HepG2 (cell line): ENCODE measurements around the gene OIT3. TPM values are rescaled to one million over a fixed set of nuclear protein-coding genes. Genes with fewer than 3 reads are reported as not detected.

ENCODE experiments used
- ATAC-seq: fragments of 200-7000 bp; cut with Tn5 transposase; 3 replicates; pipeline ENCODE4 v1.9.1; 2020; ENCODE audit warnings: mild to moderate bottlenecking, moderate library complexity
- BruUV-seq: library from RNA; stranded (reverse); fragments of 400-500 nt; replicated peaks from 2 replicates; lab custom pipeline; 2021; lab: Mats Ljungman, UMichigan
- CTCF ChIA-PET: fragments of 300-600 bp; formaldehyde crosslinking; extraction: SDS; loops from one replicate; lab custom pipeline; 2021; ENCODE audit warnings: low total read pairs, inconsistent platforms, low intra/inter-chr PET ratio; lab: Yijun Ruan, JAX
- POLR2A ChIA-PET: fragments of 350-600 bp; sonication (Branson Sonifier 250); formaldehyde crosslinking; loops from one replicate; lab custom pipeline; 2020; ENCODE audit warnings: antibody characterized with exemption, inconsistent platforms; lab: Yijun Ruan, JAX
- DNase-seq: peaks from one replicate; pipeline ENCODE4 v3.0.0-alpha.2; 2015; ENCODE audit warnings: low spot score
- FAIRE-seq: peaks from 3 replicates; lab custom pipeline; 2011; peaks lifted over from hg19 to GRCh38; lab: Jason Lieb, UNC
- H2AFZ ChIP-seq: one replicate; pipeline ENCODE4 v1.6.1; 2011; ENCODE audit warnings: low read length, inconsistent platforms
- H3K27ac ChIP-seq: fragments of 300-600 bp; 3 replicates; pipeline ENCODE4 v1.8.0; 2011; ENCODE audit warnings: mixed run types, mild to moderate bottlenecking, mixed read lengths, low read length, inconsistent platforms; ENCODE audit not compliant: insufficient read depth; ENCODE audit errors: extremely low read length
- H3K27me3 ChIP-seq, 2 experiments: fragments of 200-600 bp in 1 of 2; 2 replicates in 1 of 2; 3 replicates in 1 of 2; pipeline versions ENCODE4 v1.6.0 to v1.8.0; 2011; ENCODE audit warnings: low read length in 2 of 2, mild to moderate bottlenecking in 2 of 2, moderate library complexity in 2 of 2, inconsistent platforms in 1 of 2; ENCODE audit not compliant: insufficient read depth in 2 of 2, control insufficient read depth in 1 of 2
- H3K36me3 ChIP-seq, 2 experiments: fragments of 200-600 bp in 1 of 2; replicated peaks in 1 of 2; 2 replicates in 1 of 2; 3 replicates in 1 of 2; pipeline versions ENCODE4 v1.5.1 to v1.8.0; 2011; ENCODE audit warnings: low read length in 2 of 2, inconsistent platforms in 1 of 2; ENCODE audit not compliant: insufficient read depth in 2 of 2, control insufficient read depth in 1 of 2
- H3K4me1 ChIP-seq: 2 replicates; pipeline ENCODE4 v1.5.1; 2012; ENCODE audit warnings: low read length, inconsistent platforms; ENCODE audit not compliant: insufficient read depth
- H3K4me2 ChIP-seq: 2 replicates; pipeline ENCODE4 v1.6.0; 2011; ENCODE audit warnings: low read depth, low read length, inconsistent platforms
- H3K4me3 ChIP-seq, 3 experiments: fragments of 200-600 bp in 1 of 3; sonication (generic), shearing (Covaris generic) in 1 of 3; replicated peaks in 1 of 3; 2 replicates each; pipeline ENCODE4 v1.5.1; 2011 to 2016; ENCODE audit warnings: low read length in 3 of 3, inconsistent platforms in 2 of 3, low read depth in 2 of 3, mild to moderate bottlenecking in 2 of 3, control low read depth in 1 of 3, mixed read lengths in 1 of 3; ENCODE audit not compliant: insufficient read depth in 1 of 3
- H3K79me2 ChIP-seq: one replicate; pipeline ENCODE4 v1.6.1; 2011; ENCODE audit warnings: low read length, inconsistent platforms; ENCODE audit not compliant: insufficient read depth
- H3K9ac ChIP-seq: 2 replicates; pipeline ENCODE4 v1.6.0; 2011; ENCODE audit warnings: mild to moderate bottlenecking, low read depth, low read length, inconsistent platforms; ENCODE audit not compliant: insufficient read depth
- H3K9me3 ChIP-seq: 2 replicates; pipeline ENCODE4 v1.5.1; 2012; ENCODE audit warnings: mild to moderate bottlenecking, low read length
- H4K20me1 ChIP-seq: 2 replicates; pipeline ENCODE4 v1.6.0; 2011; ENCODE audit warnings: inconsistent platforms, mild to moderate bottlenecking, low read length, moderate library complexity; ENCODE audit not compliant: insufficient read depth
- CBX2 ChIP-seq, 2 experiments: fragments of 200-600 bp in 1 of 2; sonication (generic); formaldehyde crosslinking in 1 of 2; IDR thresholded peaks; 2 replicates each; pipeline versions ENCODE4 v1.7.0 to v1.8.1; 2018 to 2022; ENCODE audit warnings: low read depth in 2 of 2, low read length in 1 of 2, mild to moderate bottlenecking in 1 of 2, missing genetic modification reagents in 1 of 2
- MYC ChIP-seq: sonication (generic); formaldehyde crosslinking; IDR thresholded peaks from 2 replicates; pipeline ENCODE4 v1.9.0; 2021; ENCODE audit warnings: missing genetic modification reagents, borderline replicate concordance
- POLR2AphosphoS2 ChIP-seq: IDR thresholded peaks from 2 replicates; pipeline ENCODE4 v1.6.1; 2011; ENCODE audit warnings: low read depth, low read length, improper control_type of control experiment
- THYN1 ChIP-seq: sonication (generic); formaldehyde crosslinking; IDR thresholded peaks from 2 replicates; pipeline ENCODE4 v1.8.1; 2023; ENCODE audit warnings: low read depth, mild to moderate bottlenecking, moderate library complexity, missing genetic modification reagents, borderline replicate concordance
- ZKSCAN1 ChIP-seq: fragments of 150-350 bp; IDR thresholded peaks from 2 replicates; pipeline ENCODE4 v1.6.1; 2014; ENCODE audit warnings: low read length
- ZNF337 ChIP-seq: sonication (generic); formaldehyde crosslinking; IDR thresholded peaks from 2 replicates; pipeline ENCODE4 v1.5.1; 2020; ENCODE audit warnings: missing genetic modification reagents, low read depth, mild to moderate bottlenecking, borderline replicate concordance
- ZNF670 ChIP-seq: sonication (generic); formaldehyde crosslinking; IDR thresholded peaks from 2 replicates; pipeline ENCODE4 v1.8.0; 2022; ENCODE audit warnings: mild to moderate bottlenecking, missing genetic modification reagents, borderline replicate concordance
- ZNF781 ChIP-seq: sonication (generic); formaldehyde crosslinking; IDR thresholded peaks from 2 replicates; pipeline ENCODE4 v1.5.1; 2020; ENCODE audit warnings: borderline replicate concordance, mild to moderate bottlenecking, missing genetic modification reagents; ENCODE audit errors: not compliant biosample characterization
- ZNF792 ChIP-seq: IDR thresholded peaks from 2 replicates; pipeline ENCODE4 v1.6.1; 2016
- ZNF883 ChIP-seq: sonication (generic); formaldehyde crosslinking; IDR thresholded peaks from 2 replicates; pipeline ENCODE4 v1.5.1; 2020; ENCODE audit warnings: mild to moderate bottlenecking, missing genetic modification reagents; ENCODE audit errors: not compliant biosample characterization
- WGBS: methylation state at CpG from one replicate; pipeline ENCODE4 v1.1.6; 2017; ENCODE audit warnings: low lambda C conversion rate; 5-methylcytosine and 5-hydroxymethylcytosine counted together
- in situ Hi-C: cut with HindIII; loops from 2 replicates; pipeline ENCODE4 v1.10.0; 2017; ENCODE audit warnings: low pct_unique_long_range_greater_than_20kb; ENCODE audit not compliant: extremely low pct_ligation_motif_present
- intact Hi-C: fragments of 100-400 bp; cut with micrococcal nuclease; formaldehyde crosslinking; loops from one replicate; pipeline ENCODE4 v1.10.0; 2022; ENCODE audit not compliant: unreplicated experiment
- polyA plus RNA-seq, 8 experiments: library from polyadenylated mRNA; depleted of rRNA in 3 of 8; stranded (reverse) in 7 of 8; unstranded in 1 of 8; fragments of >200 nt; fragmentation: Illumina TruSeq in 4 of 8; extraction: Trizol in 4 of 8; gene quantifications; 2 replicates each; pipeline versions ENCODE4 v1.2.1 to v1.2.3, GENCODE V29; 2011 to 2016; ENCODE audit warnings: low read depth in 4 of 8, missing spikeins in 1 of 8, mixed read lengths in 1 of 8; ENCODE audit not compliant: insufficient read depth in 1 of 8
- total RNA-seq, 5 experiments: library from RNA; depleted of rRNA; stranded (reverse); fragments of >200 nt; fragmentation: Illumina TruSeq; extraction: Trizol; gene quantifications; 2 replicates each; pipeline ENCODE4 v1.2.3, GENCODE V29; 2016; ENCODE audit warnings: low read depth in 1 of 5
- TF ChIP-seq, protein P1 (sequence below): sonication (generic); formaldehyde crosslinking; IDR thresholded peaks from 2 replicates; pipeline ENCODE4 v1.4.0; 2020; ENCODE audit warnings: low read depth, mild to moderate bottlenecking, missing genetic modification reagents
- TF ChIP-seq, protein P2 (sequence below): sonication (generic); formaldehyde crosslinking; IDR thresholded peaks from 2 replicates; pipeline ENCODE4 v1.5.0; 2020; ENCODE audit warnings: missing genetic modification reagents
- TF ChIP-seq, protein P3 (sequence below): sonication (generic); formaldehyde crosslinking; IDR thresholded peaks from 2 replicates; pipeline ENCODE4 v1.4.0; 2020; ENCODE audit warnings: mild to moderate bottlenecking, missing genetic modification reagents

Gene OIT3
- total and polyA plus RNA-seq, 2 of the 13 experiments (the other 11 are each of a cell fraction or from before 2014, with no cell fraction given): not detected

DNA sequence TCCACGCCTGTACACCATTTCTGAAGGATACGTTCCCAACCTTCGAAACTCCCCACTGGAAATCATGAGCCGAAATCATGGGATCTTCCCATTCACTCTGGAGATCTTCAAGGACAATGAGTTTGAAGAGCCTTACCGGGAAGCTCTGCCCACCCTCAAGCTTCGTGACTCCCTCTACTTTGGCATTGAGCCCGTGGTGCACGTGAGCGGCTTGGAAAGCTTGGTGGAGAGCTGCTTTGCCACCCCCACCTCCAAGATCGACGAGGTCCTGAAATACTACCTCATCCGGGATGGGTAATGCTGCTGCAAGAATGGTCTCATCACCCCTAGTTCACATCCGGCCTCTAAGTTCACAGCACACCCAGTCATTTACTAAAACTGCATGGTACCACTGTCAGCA is 30.8 kb downstream of the OIT3 start:
- ChIA-PET CTCF (no interaction called here), POLR2A (interaction anchor here (1.2 kb wide), 1 partner anchor 29 kb away, joined by 3 read pairs; no protein-coding TSS in a partner anchor)
- Histone ChIP-seq H3K4me3 (no peak overlapping the region), H3K79me2 (no peaks in the 10 kb centered on the region), H3K4me1 (peaks cover 6% of the 10 kb centered on the region; the same call in 1 of the 2 replicates), H3K4me2 (no peak overlapping the region), H3K27me3 (no peaks in the 10 kb centered on the region), H3K36me3 (no peaks in the 10 kb centered on the region), H3K27ac (no peak overlapping the region), H3K9me3 (no peaks in the 10 kb centered on the region), H2AFZ (no peak overlapping the region), H3K9ac (no peak overlapping the region), H4K20me1 (no peaks in the 10 kb centered on the region)
- ATAC-seq: no peak
- 63% methylated on average over 13 of the region's 13 CpGs for WGBS
- FAIRE-seq: no peak
- intact Hi-C loops: no loop called here
- in situ Hi-C loops: no loop called here
- no peak for DNase-seq
- no TSS peak for BruUV-seq
- TF ChIP-seq, protein P1, sequence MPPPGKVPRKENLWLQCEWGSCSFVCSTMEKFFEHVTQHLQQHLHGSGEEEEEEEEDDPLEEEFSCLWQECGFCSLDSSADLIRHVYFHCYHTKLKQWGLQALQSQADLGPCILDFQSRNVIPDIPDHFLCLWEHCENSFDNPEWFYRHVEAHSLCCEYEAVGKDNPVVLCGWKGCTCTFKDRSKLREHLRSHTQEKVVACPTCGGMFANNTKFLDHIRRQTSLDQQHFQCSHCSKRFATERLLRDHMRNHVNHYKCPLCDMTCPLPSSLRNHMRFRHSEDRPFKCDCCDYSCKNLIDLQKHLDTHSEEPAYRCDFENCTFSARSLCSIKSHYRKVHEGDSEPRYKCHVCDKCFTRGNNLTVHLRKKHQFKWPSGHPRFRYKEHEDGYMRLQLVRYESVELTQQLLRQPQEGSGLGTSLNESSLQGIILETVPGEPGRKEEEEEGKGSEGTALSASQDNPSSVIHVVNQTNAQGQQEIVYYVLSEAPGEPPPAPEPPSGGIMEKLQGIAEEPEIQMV (CRISPR knock-in tag): no peak
- TF ChIP-seq ZNF883 (no peak), ZNF792 (CRISPR knock-in tag) (no peak), POLR2AphosphoS2 (no peak), MYC (CRISPR knock-in tag) (no peak), ZKSCAN1 (no peak)

DNA sequence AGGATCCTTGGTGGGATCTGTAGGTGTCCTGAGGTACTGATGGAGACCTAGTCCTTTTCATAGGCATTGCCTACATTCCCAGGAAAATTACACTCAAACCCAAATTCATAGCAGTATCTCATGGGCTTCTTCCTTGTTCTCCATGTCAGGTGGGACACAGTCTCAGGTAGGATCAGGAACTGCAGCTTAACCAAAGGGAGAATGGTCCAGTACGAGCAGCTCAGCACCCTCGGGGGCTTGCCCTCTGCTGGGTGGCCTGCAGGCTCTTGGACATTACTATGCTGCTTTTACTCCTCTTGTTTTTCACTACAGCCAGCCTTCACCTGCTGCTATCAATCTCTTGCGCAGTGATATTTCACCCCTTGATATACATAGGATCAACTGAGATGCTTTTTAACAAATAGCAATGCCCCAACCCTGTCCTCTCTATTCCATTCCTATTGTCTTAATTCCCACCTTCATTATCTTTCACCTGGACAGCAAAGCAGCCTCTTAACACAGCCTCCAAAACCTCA is 32.5 kb downstream of the OIT3 start:
- H2AFZ ChIP-seq: no peak overlapping the region
- ATAC-seq: peak; percentile 86
- no peak for TF ChIP-seq ZNF670 (CRISPR knock-in tag)
- TF ChIP-seq, protein P2, sequence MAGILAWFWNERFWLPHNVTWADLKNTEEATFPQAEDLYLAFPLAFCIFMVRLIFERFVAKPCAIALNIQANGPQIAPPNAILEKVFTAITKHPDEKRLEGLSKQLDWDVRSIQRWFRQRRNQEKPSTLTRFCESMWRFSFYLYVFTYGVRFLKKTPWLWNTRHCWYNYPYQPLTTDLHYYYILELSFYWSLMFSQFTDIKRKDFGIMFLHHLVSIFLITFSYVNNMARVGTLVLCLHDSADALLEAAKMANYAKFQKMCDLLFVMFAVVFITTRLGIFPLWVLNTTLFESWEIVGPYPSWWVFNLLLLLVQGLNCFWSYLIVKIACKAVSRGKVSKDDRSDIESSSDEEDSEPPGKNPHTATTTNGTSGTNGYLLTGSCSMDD: no peak
- TF ChIP-seq, protein P3, sequence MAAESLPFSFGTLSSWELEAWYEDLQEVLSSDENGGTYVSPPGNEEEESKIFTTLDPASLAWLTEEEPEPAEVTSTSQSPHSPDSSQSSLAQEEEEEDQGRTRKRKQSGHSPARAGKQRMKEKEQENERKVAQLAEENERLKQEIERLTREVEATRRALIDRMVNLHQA (CRISPR knock-in tag): no peak
- no peak for TF ChIP-seq THYN1 (CRISPR knock-in tag)
- TF ChIP-seq ZNF337 (CRISPR knock-in tag): no peak
- no peak for TF ChIP-seq CBX2 (IDR thresholded peaks at IDR 0.05; ENCODE audit: low read depth, low read length)
- no peak for TF ChIP-seq CBX2 (CRISPR knock-in tag; IDR thresholded peaks at IDR 0.05; ENCODE audit: low read depth)
- TF ChIP-seq ZNF781 (CRISPR knock-in tag): no peak

More for the DNA sequence above, 32.5 kb downstream of the OIT3 start:
- peak; percentile 10 for DNase-seq
- no peak overlapping the region for H3K27ac ChIP-seq
- peaks cover 7% of the 10 kb centered on the region for H3K4me1 ChIP-seq
- no TSS peak for BruUV-seq
- no peaks in the 10 kb centered on the region for H3K36me3 ChIP-seq
- H3K4me3 ChIP-seq: no peak overlapping the region
- 32% methylated on average over 3 of the region's 3 CpGs for WGBS
- no peaks in the 10 kb centered on the region for H3K27me3 ChIP-seq
- H3K4me2 ChIP-seq: no peak overlapping the region
- no peaks in the 10 kb centered on the region for H4K20me1 ChIP-seq
- no peaks in the 10 kb centered on the region for H3K9me3 ChIP-seq
- intact Hi-C loops (no loop called here), in situ Hi-C loops (no loop called here)
- ChIA-PET CTCF (no interaction called here), POLR2A (no interaction called here)
- H3K9ac ChIP-seq: no peak overlapping the region
- H3K79me2 ChIP-seq: no peaks in the 10 kb centered on the region
- FAIRE-seq: no peak
